NOMO-1 treated with DMSO at 0.1 percent for 48 hours (cell line): ENCODE results near the gene EXOC7.

Source experiments
- DNase-seq: peaks from one replicate; lab custom pipeline; 2025; ENCODE audit not compliant: unreplicated experiment; lab: John Stamatoyannopoulos, UW

Gene EXOC7

DNA sequence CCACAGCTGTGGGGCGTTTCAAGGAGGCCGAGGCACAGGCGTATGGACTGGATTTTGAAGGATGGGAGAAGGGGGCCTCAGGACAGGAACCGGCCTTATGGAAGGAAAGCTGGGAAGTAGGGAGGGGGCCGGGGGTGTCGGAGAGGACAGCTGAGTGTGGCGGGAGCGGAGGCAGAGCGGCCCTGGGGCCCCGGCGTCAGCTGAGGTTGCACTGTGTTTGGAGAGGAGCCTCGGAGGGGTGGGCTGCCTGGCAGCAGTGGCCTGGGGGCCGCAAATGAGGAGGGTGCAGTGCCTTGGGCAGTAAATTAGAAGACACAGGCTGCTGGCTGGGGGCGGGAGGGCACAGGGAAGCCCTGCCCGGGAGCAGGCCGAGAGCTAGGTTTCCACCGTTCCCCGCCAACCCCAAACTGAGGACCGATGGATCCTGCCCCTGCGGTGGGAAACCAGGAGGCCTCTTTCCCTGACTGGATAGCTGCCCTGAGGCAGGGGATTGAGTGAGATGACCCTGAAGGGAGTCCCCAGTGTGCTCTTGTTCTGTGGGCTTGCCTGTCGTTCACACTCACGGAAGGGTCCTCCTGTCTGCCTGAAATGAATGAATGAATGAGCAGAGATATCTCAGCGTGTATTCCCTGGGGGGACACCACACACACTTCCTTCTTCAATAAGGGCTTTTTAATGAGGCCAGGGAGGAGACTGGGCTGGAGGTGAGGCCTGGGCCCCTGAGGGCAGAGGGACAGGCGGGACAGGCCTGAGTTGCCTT lies 19.0 kb upstream of the EXOC7 start:
- DNase-seq = no peak

DNA sequence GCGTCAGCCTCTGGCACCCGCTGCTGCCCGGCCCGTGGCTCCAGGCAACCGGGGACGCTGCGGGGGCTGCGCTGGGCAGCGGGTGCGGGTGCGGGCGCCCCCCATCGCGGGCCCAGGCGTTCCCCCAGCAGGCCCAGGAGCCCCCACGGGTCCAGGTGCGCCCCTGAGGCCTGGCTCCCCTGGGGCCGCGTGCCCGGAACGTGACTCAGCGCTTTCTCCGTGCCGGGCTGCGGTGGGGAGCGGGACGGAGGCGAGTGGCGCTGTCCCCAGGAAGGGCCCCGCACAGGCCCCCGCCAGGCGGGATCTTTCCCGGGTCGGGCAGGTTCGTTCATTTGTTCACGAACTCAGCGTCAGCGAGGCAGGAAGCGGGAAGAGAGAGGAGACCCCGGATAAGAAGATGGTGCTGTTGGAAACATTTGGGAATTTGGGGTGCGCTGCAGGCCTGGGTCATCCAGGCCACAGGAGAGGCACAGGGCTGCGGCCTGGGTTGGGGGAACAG lies 18.4 kb upstream of the EXOC7 start:
- no peak for DNase-seq

GRCh38 chr17:76120658-76121008 lies 17.0 kb upstream of the EXOC7 start:
- DNase-seq = no peak

DNA sequence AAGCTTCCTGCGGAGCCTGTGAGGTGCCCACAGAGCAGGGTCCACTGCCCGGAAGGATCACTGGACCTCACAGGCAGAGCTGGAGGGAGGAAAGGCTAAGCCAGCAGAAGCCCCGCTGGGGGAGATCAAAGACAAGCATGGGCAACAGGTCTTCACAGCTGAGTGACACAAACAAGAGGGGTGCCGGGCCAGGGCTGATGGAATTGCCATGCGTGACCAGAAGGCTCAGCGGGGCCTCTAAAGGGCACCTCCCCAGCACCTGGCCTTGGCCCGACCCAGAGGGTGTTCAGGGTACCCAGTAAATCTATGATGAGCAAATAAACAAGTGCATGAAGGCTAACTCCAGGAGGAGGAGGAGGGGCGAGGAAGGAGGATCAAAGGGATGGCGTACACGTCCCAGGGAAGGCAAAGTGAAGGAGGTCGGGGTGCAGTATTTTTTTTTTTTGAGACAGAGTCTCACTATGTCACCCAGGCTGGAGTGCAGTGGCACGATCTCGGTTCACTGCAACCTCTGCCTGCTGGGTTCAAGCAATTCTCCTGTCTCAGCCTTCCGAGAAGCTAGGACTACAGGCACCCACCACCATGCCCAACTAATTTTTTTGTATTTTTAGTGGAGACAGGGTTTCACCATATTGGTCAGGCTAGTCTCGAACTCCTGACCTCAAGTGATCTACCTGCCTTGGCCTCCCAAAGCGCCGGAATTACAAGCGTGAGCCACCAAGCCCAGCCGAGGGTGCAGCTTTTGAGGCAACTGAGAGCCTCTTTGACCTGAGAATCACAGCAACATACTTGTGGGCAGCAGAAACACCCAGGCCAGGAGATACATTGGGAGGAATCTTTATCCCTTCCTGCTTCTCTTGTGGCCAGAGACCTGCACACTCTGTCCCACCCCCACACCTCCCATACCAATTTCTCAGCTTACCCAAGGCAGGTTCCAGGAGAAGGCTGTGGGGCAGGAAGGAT lies 16.1 kb upstream of the EXOC7 start:
- no peak for DNase-seq

DNA sequence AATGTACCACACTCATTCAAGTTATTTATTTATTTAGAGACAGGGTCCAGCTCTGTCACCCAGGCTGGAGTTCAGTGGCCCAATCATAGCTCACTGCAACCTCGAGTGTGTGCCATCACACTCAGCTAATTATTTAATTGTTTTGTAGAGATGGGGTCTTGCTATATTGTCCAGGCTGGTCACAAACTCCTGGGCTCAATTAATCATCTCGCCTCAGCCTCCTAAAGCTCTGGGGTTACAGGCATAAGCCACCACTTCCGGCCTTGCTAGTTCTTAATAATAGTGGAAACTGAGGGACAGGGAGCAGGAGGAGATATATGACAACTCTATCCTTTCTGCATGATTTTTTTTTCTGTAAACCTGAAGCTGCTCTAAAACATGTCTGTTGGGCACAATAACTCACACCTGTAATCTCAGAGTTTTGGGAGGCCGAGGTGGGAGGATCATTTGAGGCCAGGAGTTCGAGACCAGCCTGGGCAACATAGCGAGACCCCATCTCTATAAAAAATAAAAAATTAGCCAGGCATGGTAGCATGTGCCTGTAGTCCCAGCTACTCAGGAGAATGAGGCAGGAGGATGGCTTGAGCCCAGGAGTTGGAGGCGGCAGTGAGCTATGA lies 11.7 kb upstream of the EXOC7 start:
- DNase-seq = no peak

GRCh38 chr17:76111956-76112355 lies 8.4 kb upstream of the EXOC7 start:
- no peak for DNase-seq

DNA sequence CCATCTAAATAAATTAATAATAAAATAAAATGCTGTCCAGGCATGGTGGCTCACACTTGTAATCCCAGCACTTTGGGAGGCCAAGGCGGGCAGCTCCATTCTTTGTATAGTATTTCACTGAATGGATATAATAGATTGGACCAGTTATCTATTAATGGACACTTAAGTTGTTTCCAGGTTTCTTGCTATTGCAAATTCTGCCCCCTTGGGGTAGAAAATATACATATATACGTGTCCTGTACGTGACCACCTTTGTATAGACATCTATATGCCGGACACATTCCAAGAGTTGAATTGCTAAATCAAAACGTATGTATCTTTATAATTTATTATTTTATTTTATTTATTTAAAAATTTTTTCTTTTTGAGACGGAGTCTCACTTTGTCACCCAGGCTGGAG lies 3.9 kb upstream of the EXOC7 start:
- DNase-seq = no peak

- peak; percentile 32 for DNase-seq
Measured at GRCh38 chr17:76106703-76107102, 3.1 kb upstream of the EXOC7 start.

- no peak for DNase-seq
Measured at GRCh38 chr17:76104896-76105231, 1.3 kb upstream of the EXOC7 start.

DNA sequence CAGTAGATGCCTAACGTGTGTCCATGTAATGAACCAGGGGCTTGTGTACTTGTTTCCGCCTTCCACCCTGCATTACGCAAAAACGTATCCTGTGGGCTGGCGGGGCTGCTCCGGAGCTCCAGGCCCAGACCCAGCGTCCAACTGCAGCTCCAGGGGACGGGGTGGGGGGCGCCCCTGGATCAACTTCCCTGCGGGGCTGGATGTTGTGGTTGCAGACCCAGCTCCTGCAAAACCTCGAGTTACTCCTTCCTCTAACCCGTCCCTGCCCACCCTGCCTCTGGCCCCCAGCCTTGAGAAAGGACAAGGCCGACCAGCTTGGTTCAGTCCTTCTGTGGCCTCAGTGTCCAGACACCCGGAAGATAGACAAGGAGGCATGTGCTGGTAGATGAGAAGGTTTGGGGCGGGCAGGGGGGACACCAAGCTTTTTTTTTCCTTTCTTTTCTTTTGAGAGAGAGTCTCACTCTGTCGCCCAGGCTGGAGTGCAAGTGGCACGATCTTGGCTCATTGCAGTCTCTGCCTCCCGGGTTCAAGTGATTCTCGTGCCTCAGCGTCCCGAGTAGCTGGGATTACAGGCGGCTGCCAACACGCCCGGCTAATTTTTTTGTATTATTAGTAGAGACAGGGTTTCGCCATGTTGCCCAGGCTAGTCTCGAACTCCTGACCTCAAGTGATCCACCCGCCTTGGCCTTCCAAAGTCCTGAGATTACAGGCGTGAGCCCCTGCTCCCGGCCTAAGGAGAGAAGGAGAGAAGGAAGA lies 731 bp upstream of the EXOC7 start:
- peak; percentile 49 for DNase-seq

DNA sequence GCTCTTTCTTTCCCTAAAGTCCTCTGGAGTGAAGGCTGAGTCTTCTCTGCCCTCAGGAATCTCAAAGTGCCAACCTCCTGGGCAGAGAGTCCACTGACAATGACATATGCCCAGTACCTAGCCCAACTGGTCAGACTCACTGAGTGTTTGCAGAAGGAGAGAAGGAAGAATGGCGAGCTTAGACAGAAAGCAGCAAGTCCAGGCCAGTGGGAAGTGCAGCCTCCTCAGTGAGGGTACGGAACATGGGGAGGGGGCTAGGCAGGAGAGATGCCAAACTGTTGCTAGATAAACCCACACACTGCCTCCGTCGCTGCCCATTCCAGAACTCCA lies 678 bp downstream of the EXOC7 start:
- no peak for DNase-seq

DNA sequence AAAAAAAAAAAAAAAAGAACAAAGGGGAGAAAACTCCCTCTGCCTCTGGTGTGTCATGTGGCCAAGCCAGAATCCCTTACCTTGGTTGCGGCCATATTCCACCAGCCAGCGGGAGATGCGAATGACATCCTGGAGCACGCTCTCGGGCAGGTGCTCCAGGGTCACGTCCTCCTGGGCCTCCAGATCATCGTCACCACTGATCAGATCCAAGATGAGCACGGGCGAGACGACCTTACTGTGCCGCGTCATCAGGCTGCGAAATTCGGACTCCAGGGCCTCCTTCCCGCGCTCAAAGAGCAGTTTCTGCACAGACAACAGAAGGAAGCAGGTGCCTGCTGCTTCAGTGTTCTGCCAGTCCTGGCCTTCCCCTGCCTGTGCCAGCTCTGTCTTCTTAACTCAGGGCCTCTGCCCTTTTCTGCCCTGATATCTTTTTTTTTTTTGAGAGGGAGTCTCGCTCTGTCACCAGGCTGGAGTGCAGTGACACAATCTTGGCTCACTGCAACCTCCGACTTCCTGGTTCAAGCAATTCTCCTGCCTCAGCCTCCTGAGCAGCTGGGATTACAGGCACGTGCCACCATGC lies 5.8 kb downstream of the EXOC7 start:
- no peak for DNase-seq

GRCh38 chr17:76095943-76096342 lies 7.6 kb downstream of the EXOC7 start:
- DNase-seq = no peak

- no peak for DNase-seq
Measured at GRCh38 chr17:76094046-76094445, 9.5 kb downstream of the EXOC7 start.

GRCh38 chr17:76092526-76093413 lies 10.8 kb downstream of the EXOC7 start:
- no peak for DNase-seq

GRCh38 chr17:76091526-76092286 lies 11.9 kb downstream of the EXOC7 start:
- no peak for DNase-seq

- no peak for DNase-seq
Measured at GRCh38 chr17:76090517-76091129, 13.0 kb downstream of the EXOC7 start.

DNA sequence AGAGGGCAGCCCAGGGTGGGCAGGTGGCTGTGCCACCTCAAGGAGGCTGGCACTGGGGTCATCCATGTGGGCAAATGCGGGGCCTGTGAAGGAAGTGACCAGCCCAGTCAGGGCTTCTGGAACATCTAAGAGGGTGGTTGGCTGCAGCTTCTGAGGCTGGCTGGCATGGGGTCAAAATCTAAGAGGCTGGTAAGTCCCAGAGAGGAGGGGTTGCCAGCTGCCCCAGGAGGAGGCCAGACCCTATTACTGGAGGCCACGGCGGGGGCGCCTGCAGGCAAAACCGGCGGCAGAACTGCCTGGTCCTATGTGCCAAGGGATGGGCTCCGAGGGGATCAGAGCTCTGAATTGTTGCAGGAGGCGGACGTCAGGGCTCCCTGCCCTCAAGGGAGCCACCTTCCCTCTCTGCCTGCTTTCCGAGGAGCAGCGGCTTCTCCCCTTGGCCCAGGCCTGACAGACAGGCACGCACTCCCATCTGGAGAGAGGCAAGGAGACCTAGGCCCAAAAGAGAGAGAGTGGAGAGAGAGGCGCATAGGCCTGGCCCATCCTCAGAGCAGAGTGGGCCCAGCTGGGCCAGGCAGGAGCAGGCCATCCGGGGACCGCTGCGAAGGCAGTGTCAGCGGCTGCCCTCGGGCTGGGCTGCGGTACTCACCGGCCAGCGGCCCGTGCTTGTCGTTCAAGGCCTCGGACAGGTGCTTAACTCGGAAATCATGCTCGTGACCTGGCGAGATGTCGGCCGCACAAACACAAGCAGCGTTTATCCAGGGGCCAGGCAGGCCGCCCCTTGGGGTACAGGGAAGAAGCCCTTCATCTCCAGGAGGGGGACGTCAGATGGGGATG lies 13.7 kb downstream of the EXOC7 start:
- no peak for DNase-seq
